ENCODE measurements around the gene RAD18. TPM values are rescaled to one million over a fixed set of nuclear protein-coding genes. Genes with fewer than 3 reads are reported as not detected.

The RAD18 gene
- total RNA-seq, 2 donors from 2014 or later = 12.2 to 15.6 TPM

DNA sequence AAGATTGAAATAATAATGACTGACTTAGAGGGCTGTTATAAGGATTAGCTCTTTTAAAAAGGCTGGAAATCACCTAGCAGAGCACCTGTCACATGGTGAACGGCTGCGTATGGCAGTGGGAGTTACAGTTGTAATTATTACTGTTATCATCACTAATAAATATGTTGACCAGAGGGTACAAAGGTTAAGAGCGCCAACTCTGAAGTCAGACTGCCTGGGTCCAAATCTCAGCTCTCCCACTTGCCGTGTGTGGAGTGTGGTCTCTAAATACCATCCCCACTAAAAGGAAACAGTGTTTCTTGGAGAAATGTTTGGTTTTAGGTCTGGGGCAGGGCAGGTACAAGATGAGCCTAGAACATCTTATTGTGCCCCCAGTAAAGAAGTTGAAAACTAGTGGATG is 6.0 kb upstream of the RAD18 start:
- Histone ChIP-seq H3K4me1 (replicated peaks) (peaks cover 14% of the 10 kb centered on the region), H3K36me3 (no peaks in the 10 kb centered on the region), H3K27ac (no peak overlapping the region), H3K9me3 (no peaks in the 10 kb centered on the region), H3K27me3 (replicated peaks; ENCODE audit: insufficient read depth) (no peaks in the 10 kb centered on the region), H3K4me3 (no peak overlapping the region)
- no peak for TF ChIP-seq POLR2A (IDR thresholded peaks at IDR 0.05)
- TF ChIP-seq POLR2AphosphoS5 (IDR thresholded peaks at IDR 0.05) = no peak
- WGBS = 65% methylated on average over 4 of the region's 4 CpGs
- no peak for DNase-seq (ENCODE audit: low spot score)
- intact Hi-C loops (cut with DNase I) = no loop called here

GRCh38 chr3:8968375-8968882 is 5.2 kb upstream of the RAD18 start:
- Histone ChIP-seq H3K27ac (no peak overlapping the region), H3K4me3 (no peak overlapping the region), H3K4me1 (replicated peaks) (peaks cover 18% of the 10 kb centered on the region), H3K9me3 (no peaks in the 10 kb centered on the region), H3K36me3 (no peaks in the 10 kb centered on the region), H3K27me3 (replicated peaks; ENCODE audit: insufficient read depth) (no peaks in the 10 kb centered on the region)
- WGBS = 66% methylated on average over 5 of the region's 5 CpGs
- no peak for DNase-seq (ENCODE audit: low spot score)
- TF ChIP-seq POLR2AphosphoS5 (IDR thresholded peaks at IDR 0.05) (no peak), CTCF (IDR thresholded peaks at IDR 0.05) (no peak)
- intact Hi-C loops (cut with DNase I) = no loop called here

DNA sequence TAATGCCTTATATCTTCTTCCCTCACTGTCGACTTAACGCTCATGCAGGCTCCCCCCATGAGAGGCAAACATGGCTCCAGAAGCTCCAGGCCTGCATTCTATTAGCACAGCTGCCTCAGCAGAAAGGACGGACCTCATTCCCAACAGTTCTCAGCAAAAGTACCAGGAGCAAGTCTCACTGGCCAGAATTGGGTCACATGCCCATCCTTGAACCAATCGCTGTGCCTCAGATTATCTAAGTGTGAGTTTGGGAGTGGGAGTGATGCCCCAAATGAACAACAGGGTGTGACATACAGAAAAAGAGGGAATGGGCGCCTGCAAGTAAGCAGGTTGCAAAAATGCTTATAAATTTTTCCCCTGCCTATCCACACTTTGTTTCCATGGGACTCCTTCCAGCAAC is 4.3 kb upstream of the RAD18 start:
- peaks cover 18% of the 10 kb centered on the region for H3K4me1 ChIP-seq (replicated peaks)
- no peak overlapping the region for H3K27ac ChIP-seq
- H3K4me3 ChIP-seq = no peak overlapping the region
- DNase-seq (ENCODE audit: low spot score) = no peak
- TF ChIP-seq CTCF (IDR thresholded peaks at IDR 0.05) = no peak
- TF ChIP-seq POLR2AphosphoS5 (IDR thresholded peaks at IDR 0.05) = no peak
- TF ChIP-seq POLR2A (IDR thresholded peaks at IDR 0.05) = no peak
- no peaks in the 10 kb centered on the region for H3K9me3 ChIP-seq
- H3K36me3 ChIP-seq = no peaks in the 10 kb centered on the region
- intact Hi-C loops (cut with DNase I) = no loop called here
- H3K27me3 ChIP-seq (replicated peaks; ENCODE audit: insufficient read depth) = no peaks in the 10 kb centered on the region
- 88% methylated on average over 5 of the region's 5 CpGs for WGBS

- H3K4me3 ChIP-seq = no peak overlapping the region
- intact Hi-C loops (cut with DNase I) = no loop called here
- no peaks in the 10 kb centered on the region for H3K27me3 ChIP-seq (replicated peaks; ENCODE audit: insufficient read depth)
- peak overlapping the region; percentile 82 to 84 for H3K27ac ChIP-seq
- H3K36me3 ChIP-seq = no peaks in the 10 kb centered on the region
- H3K4me1 ChIP-seq (replicated peaks) = peaks cover 18% of the 10 kb centered on the region
- TF ChIP-seq POLR2AphosphoS5 (IDR thresholded peaks at IDR 0.05) (no peak), CTCF (IDR thresholded peaks at IDR 0.05) (no peak), POLR2A (IDR thresholded peaks at IDR 0.05) (no peak)
- DNase-seq (ENCODE audit: low spot score) = no peak
- WGBS = 64% methylated on average over 3 of the region's 3 CpGs
- H3K9me3 ChIP-seq = no peaks in the 10 kb centered on the region
Observed at GRCh38 chr3:8966820-8967348, 3.6 kb upstream of the RAD18 start.

GRCh38 chr3:8966150-8966819 is 3.0 kb upstream of the RAD18 start:
- no peak for DNase-seq (ENCODE audit: low spot score)
- no peak for TF ChIP-seq POLR2AphosphoS5 (IDR thresholded peaks at IDR 0.05)
- TF ChIP-seq POLR2A (IDR thresholded peaks at IDR 0.05) = no peak
- TF ChIP-seq CTCF (IDR thresholded peaks at IDR 0.05) = no peak
- H3K4me3 ChIP-seq = no peak overlapping the region
- peak overlapping the region; percentile 82 to 84 for H3K27ac ChIP-seq
- no peaks in the 10 kb centered on the region for H3K9me3 ChIP-seq
- peaks cover 18% of the 10 kb centered on the region for H3K4me1 ChIP-seq (replicated peaks)
- intact Hi-C loops (cut with DNase I) = no loop called here
- 76% methylated on average over 2 of the region's 2 CpGs for WGBS
- no peaks in the 10 kb centered on the region for H3K36me3 ChIP-seq
- H3K27me3 ChIP-seq (replicated peaks; ENCODE audit: insufficient read depth) = no peaks in the 10 kb centered on the region
